Thymus (tissue), 11 donors: ENCODE measurements around the gene USP21. TPM values are rescaled to one million over a fixed set of nuclear protein-coding genes. Genes with fewer than 3 reads are reported as not detected.

Experiments used
- DNase-seq, 9 donors: peaks; one replicate each; pipeline ENCODE4 v3.0.0-alpha.2; 2013; ENCODE audit warnings: low spot score in 9 of 9, low read depth in 6 of 9, missing footprints in 1 of 9
- H3K27ac ChIP-seq, 2 donors: one replicate each; pipeline ENCODE4 v1.5.1; 2013; ENCODE audit warnings: control low read depth in 1 of 2, low read depth in 1 of 2, low read length in 1 of 2, mild to moderate bottlenecking in 1 of 2, moderate library complexity in 1 of 2
- H3K27me3 ChIP-seq, 2 donors: one replicate each; pipeline ENCODE4 v1.5.1; 2013; ENCODE audit warnings: low read length in 1 of 2; ENCODE audit not compliant: control insufficient read depth in 2 of 2, insufficient read depth in 1 of 2
- H3K36me3 ChIP-seq, 2 donors: one replicate each; pipeline ENCODE4 v1.5.1; 2013; ENCODE audit warnings: low read length in 1 of 2, mild to moderate bottlenecking in 1 of 2, moderate library complexity in 1 of 2; ENCODE audit not compliant: control insufficient read depth in 2 of 2, insufficient read depth in 2 of 2
- H3K4me1 ChIP-seq, 2 donors: one replicate each; pipeline ENCODE4 v1.5.1; 2013; ENCODE audit warnings: low read length in 2 of 2; ENCODE audit not compliant: control insufficient read depth in 2 of 2, insufficient read depth in 2 of 2
- H3K4me3 ChIP-seq, 2 donors: one replicate each; pipeline ENCODE4 v1.5.1; 2013; ENCODE audit warnings: low read length in 2 of 2, control low read depth in 1 of 2, mild to moderate bottlenecking in 1 of 2
- H3K9me3 ChIP-seq, 2 donors: one replicate each; pipeline ENCODE4 v1.5.1; 2013; ENCODE audit warnings: low read length in 1 of 2, mild to moderate bottlenecking in 1 of 2; ENCODE audit not compliant: control insufficient read depth in 2 of 2, insufficient read depth in 1 of 2
- WGBS: extraction: QIAGEN DNeasy Blood & Tissue Kit; methylation state at CpG from one replicate; pipeline ENCODE4 v1.1.7; 2013; 5-methylcytosine and 5-hydroxymethylcytosine counted together
- polyA plus RNA-seq: library from polyadenylated mRNA; stranded (reverse); fragments of 200-250 nt; gene quantifications from one replicate; pipeline ENCODE4 v1.2.3, GENCODE V29; 2013
- total RNA-seq: library from RNA; stranded (reverse); fragments of 120-200 nt; gene quantifications from one replicate; pipeline ENCODE4 v1.2.4, GENCODE V29; 2013
- donor health status: healthy.

The USP21 gene
- total and polyA plus RNA-seq, 2 donors = 10.0 to 23.4 TPM

GRCh38 chr1:161172776-161173376 is 13.6 kb downstream of the USP21 start:
- no peaks in the 10 kb centered on the region for H3K9me3 ChIP-seq
- H3K4me1 ChIP-seq = peaks cover 12 to 21% of the 10 kb centered on the region in 2 donors
- no peak overlapping the region for H3K4me3 ChIP-seq
- H3K27ac ChIP-seq = no peak overlapping the region
- WGBS = 90% methylated on average over 4 of the region's 4 CpGs
- H3K27me3 ChIP-seq = no peaks in the 10 kb centered on the region
- DNase-seq = no peak
- H3K36me3 ChIP-seq = peaks cover 52 to 66% of the 10 kb centered on the region in 2 donors

GRCh38 chr1:161173711-161174110 is 14.4 kb downstream of the USP21 start:
- Histone ChIP-seq H3K27me3 (no peaks in the 10 kb centered on the region), H3K27ac (no peak overlapping the region), H3K4me3 (no peak overlapping the region), H3K4me1 (peaks cover 12 to 21% of the 10 kb centered on the region in 2 donors), H3K9me3 (no peaks in the 10 kb centered on the region), H3K36me3 (peaks cover 52 to 66% of the 10 kb centered on the region in 2 donors)
- no peak for DNase-seq
- 98% methylated on average over 11 of the region's 11 CpGs for WGBS

GRCh38 chr1:161174911-161175310 is 15.6 kb downstream of the USP21 start:
- H3K9me3 ChIP-seq = no peaks in the 10 kb centered on the region
- no peak overlapping the region for H3K4me3 ChIP-seq
- WGBS = 98% methylated on average over 11 of the region's 11 CpGs
- peaks cover 47 to 55% of the 10 kb centered on the region in 2 donors for H3K36me3 ChIP-seq
- H3K4me1 ChIP-seq = peaks cover 12 to 21% of the 10 kb centered on the region in 2 donors
- H3K27me3 ChIP-seq = no peaks in the 10 kb centered on the region
- no peak overlapping the region for H3K27ac ChIP-seq
- no peak for DNase-seq

- Histone ChIP-seq H3K4me1 (peaks cover 12 to 21% of the 10 kb centered on the region in 2 donors), H3K27ac (peak overlapping the region in 1 of 2 donors; percentile 38), H3K27me3 (no peaks in the 10 kb centered on the region), H3K9me3 (no peaks in the 10 kb centered on the region), H3K36me3 (peaks cover 39 to 46% of the 10 kb centered on the region in 2 donors), H3K4me3 (no peak overlapping the region)
- 92% methylated on average over 10 of the region's 10 CpGs for WGBS
- no peak for DNase-seq
These were observed 16.6 kb downstream of the USP21 start for GRCh38 chr1:161175771-161176453.

- no peak for DNase-seq
These were observed 17.3 kb downstream of the USP21 start for GRCh38 chr1:161176468-161177111.

GRCh38 chr1:161177112-161177935 is 18.0 kb downstream of the USP21 start, which contains the start of gene B4GALT3:
Gene B4GALT3, minus strand, starts transcription at chr1:161177507. Its CDS starts 1,447 bp downstream, at chr1:161176060.
- no peaks in the 10 kb centered on the region for H3K9me3 ChIP-seq
- H3K27me3 ChIP-seq = no peaks in the 10 kb centered on the region
- peaks cover 25 to 32% of the 10 kb centered on the region in 2 donors for H3K36me3 ChIP-seq
- peak within 1 kb of the TSS; percentile 71 to 86 for H3K27ac ChIP-seq
- peaks cover 12 to 25% of the 10 kb centered on the region in 2 donors for H3K4me1 ChIP-seq
- WGBS = 6% methylated on average over 50 of the region's 50 CpGs
- peak within 1 kb of the TSS; percentile 85 to 87 for H3K4me3 ChIP-seq
- peak; percentile 64 to 92 (median 84) for DNase-seq

More at GRCh38 chr1:161176468-161177111, 17.3 kb downstream of the USP21 start:
- H3K9me3 ChIP-seq = no peaks in the 10 kb centered on the region
- H3K36me3 ChIP-seq = peaks cover 32 to 39% of the 10 kb centered on the region in 2 donors
- no peaks in the 10 kb centered on the region for H3K27me3 ChIP-seq
- peaks cover 12 to 21% of the 10 kb centered on the region in 2 donors for H3K4me1 ChIP-seq
- 32% methylated on average over 17 of the region's 17 CpGs for WGBS
- peak overlapping the region; percentile 71 to 86 for H3K27ac ChIP-seq
- peak overlapping the region; percentile 85 to 87 for H3K4me3 ChIP-seq

- H3K9me3 ChIP-seq = no peaks in the 10 kb centered on the region
- H3K4me3 ChIP-seq = peak overlapping the region in 1 of 2 donors; percentile 87
- H3K36me3 ChIP-seq = peaks cover 19 to 26% of the 10 kb centered on the region in 2 donors
- no peaks in the 10 kb centered on the region for H3K27me3 ChIP-seq
- H3K4me1 ChIP-seq = peaks cover 12 to 30% of the 10 kb centered on the region in 2 donors
- peak overlapping the region; percentile 68 to 80 for H3K27ac ChIP-seq
- DNase-seq = no peak
- WGBS = 90% methylated on average over 9 of the region's 9 CpGs
These were observed 18.6 kb downstream of the USP21 start for GRCh38 chr1:161177936-161178244.

GRCh38 chr1:161179698-161180097 is 20.4 kb downstream of the USP21 start:
- no peaks in the 10 kb centered on the region for H3K9me3 ChIP-seq
- no peak for DNase-seq
- H3K27ac ChIP-seq = no peak overlapping the region
- peaks cover 5 to 11% of the 10 kb centered on the region in 2 donors for H3K36me3 ChIP-seq
- no peaks in the 10 kb centered on the region for H3K27me3 ChIP-seq
- peaks cover 12 to 44% of the 10 kb centered on the region in 2 donors for H3K4me1 ChIP-seq
- no peak overlapping the region for H3K4me3 ChIP-seq
- 97% methylated on average over 3 of the region's 3 CpGs for WGBS
